Measurements from ENCODE around the gene WDR70. TPM values are rescaled to one million over a fixed set of nuclear protein-coding genes. Genes with fewer than 3 reads are reported as not detected.
"Not testable (repeated sequence)": the region's sequence is repeated elsewhere in the genome, so short reads cannot be mapped to it uniquely, and the experiment has no call there.

WDR70 gene
- total RNA-seq, 3 donors from 2014 or later (not counting 1 experiment from before 2014, with no cell fraction given): 36.3 to 47.0 (median 41.3) TPM

DNA sequence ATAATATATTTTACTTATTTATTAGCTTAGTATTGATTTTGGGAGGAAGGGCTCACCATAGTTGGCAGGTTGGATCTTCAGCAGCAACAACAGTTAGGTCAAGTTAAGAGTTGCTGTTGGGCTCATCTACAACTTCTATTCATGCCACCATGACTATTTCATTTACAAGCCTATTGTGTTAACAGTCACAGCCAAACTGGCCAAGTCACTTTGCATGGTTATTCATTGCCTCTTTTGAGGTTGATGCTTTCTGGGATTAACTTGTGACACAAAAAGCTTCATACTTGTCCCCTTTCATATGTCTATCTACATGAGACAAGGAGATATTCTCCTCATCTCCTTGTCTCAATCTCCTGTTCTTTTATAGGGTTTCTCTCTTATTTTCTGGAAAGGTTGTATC is 98.3 kb downstream of the WDR70 start:
- no peak overlapping the region for H3K27ac Mint-ChIP-seq
- no peaks in the 10 kb centered on the region for H3K27me3 Mint-ChIP-seq (ENCODE audit: low read depth in 2 of 2)
- intact Hi-C loops (cut with micrococcal nuclease): no loop called here
- no peak overlapping the region for H3K4me3 Mint-ChIP-seq
- H3K4me1 Mint-ChIP-seq: peaks cover 9 to 15% of the 10 kb centered on the region in 2 donors
- no peak overlapping the region for H3K4me3 ChIP-seq (ENCODE audit: low read length)
- DNase-seq: no peak
- no peaks in the 10 kb centered on the region for H3K9me3 ChIP-seq (ENCODE audit: control insufficient read depth, insufficient read depth, low read length)
- no peak overlapping the region for H3K27ac ChIP-seq (ENCODE audit: low read length)
- peaks cover 13% of the 10 kb centered on the region for H3K36me3 ChIP-seq (ENCODE audit: control insufficient read depth, insufficient read depth, low read length)
- no peaks in the 10 kb centered on the region for H3K27me3 ChIP-seq (ENCODE audit: control insufficient read depth, insufficient read depth, low read length)
- peaks cover 0 to 3% of the 10 kb centered on the region in 2 donors for H3K9me3 Mint-ChIP-seq
- TF ChIP-seq, protein P1, sequence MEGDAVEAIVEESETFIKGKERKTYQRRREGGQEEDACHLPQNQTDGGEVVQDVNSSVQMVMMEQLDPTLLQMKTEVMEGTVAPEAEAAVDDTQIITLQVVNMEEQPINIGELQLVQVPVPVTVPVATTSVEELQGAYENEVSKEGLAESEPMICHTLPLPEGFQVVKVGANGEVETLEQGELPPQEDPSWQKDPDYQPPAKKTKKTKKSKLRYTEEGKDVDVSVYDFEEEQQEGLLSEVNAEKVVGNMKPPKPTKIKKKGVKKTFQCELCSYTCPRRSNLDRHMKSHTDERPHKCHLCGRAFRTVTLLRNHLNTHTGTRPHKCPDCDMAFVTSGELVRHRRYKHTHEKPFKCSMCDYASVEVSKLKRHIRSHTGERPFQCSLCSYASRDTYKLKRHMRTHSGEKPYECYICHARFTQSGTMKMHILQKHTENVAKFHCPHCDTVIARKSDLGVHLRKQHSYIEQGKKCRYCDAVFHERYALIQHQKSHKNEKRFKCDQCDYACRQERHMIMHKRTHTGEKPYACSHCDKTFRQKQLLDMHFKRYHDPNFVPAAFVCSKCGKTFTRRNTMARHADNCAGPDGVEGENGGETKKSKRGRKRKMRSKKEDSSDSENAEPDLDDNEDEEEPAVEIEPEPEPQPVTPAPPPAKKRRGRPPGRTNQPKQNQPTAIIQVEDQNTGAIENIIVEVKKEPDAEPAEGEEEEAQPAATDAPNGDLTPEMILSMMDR (IDR thresholded peaks at IDR 0.05): no peak
- H3K36me3 Mint-ChIP-seq: peaks cover 19% of the 10 kb centered on the region
- ATAC-seq: no peak
- H3K4me1 ChIP-seq (ENCODE audit: control insufficient read depth, insufficient read depth, low read length): no peaks in the 10 kb centered on the region

DNA sequence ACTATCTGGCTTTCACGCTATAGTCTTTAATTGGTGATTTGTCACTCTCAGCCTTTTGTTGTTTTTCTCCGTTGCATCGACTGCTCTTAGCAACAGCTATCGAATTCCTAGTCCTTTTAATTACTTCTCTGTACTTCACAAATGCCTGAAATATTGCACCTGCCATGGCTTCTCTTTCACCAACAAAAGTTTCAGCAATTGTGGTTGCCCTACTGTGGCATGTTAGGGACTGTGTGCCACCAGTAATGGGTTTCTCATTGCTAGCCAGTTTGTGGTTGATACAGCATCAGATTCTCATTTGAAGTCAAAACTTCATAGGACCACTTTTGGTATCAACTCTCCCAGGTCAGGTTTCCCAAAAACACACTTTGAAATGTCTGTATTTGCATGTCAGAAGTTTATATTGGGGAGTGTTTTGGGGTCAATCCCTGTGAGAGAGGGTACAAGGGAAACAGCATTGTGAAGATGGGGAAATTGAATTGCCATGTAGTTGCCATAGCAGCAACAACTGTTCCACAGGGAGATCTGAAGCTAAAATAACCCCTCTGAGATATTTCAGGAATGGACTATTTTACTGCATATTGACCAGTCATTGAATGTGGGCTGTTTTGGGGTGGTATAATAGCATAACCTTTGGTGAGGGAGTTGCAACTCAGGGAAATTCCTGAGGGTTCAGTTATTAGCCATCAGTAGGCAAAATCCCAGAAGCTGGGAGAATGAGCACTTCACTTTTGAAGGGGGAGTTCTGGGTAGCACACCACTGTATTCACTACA is 99.2 kb downstream of the WDR70 start:
- H3K36me3 ChIP-seq (ENCODE audit: control insufficient read depth, insufficient read depth, low read length): peaks cover 14% of the 10 kb centered on the region
- no peaks in the 10 kb centered on the region for H3K9me3 ChIP-seq (ENCODE audit: control insufficient read depth, insufficient read depth, low read length)
- H3K4me3 ChIP-seq (ENCODE audit: low read length): no peak overlapping the region
- H3K27ac ChIP-seq (ENCODE audit: low read length): no peak overlapping the region
- Mint-ChIP-seq H3K4me3 (no peak overlapping the region), H3K9me3 (peaks cover 0 to 3% of the 10 kb centered on the region in 2 donors), H3K36me3 (peaks cover 19% of the 10 kb centered on the region), H3K4me1 (peaks cover 9 to 15% of the 10 kb centered on the region in 2 donors), H3K27ac (no peak overlapping the region), H3K27me3 (ENCODE audit: low read depth in 2 of 2) (no peaks in the 10 kb centered on the region)
- no peak for DNase-seq
- intact Hi-C loops (cut with micrococcal nuclease): no loop called here
- H3K4me1 ChIP-seq (ENCODE audit: control insufficient read depth, insufficient read depth, low read length): no peaks in the 10 kb centered on the region
- WGBS (ENCODE audit: insufficient coverage): 75% methylated on average over 4 of the region's 4 CpGs
- no peak for ATAC-seq
- H3K27me3 ChIP-seq (ENCODE audit: control insufficient read depth, insufficient read depth, low read length): no peaks in the 10 kb centered on the region
- TF ChIP-seq, protein P1 (IDR thresholded peaks at IDR 0.05): no peak

DNA sequence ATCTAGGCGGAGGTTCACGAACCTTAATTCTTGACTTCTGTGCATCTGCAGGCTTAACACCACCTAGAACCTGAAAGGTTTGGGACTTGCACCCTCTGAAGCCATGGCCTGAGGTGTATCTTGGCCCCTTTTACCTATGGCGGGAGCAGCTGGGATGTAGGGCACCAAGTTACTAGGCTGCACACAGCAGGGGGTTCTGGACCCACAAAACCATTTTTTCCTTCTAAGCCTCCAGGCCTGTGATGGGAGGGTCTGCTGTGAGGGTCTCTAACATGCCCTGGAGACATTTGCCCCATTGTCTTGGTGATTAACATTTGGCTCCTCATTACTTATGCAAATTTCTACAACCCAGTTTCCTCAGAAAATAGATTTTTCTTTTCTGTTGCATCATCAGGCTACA is 102.3 kb downstream of the WDR70 start:
- ATAC-seq; H3K27ac Mint-ChIP-seq; H3K27ac ChIP-seq (ENCODE audit: low read length); H3K4me3 ChIP-seq (ENCODE audit: low read length); DNase-seq; H3K4me1 ChIP-seq (ENCODE audit: control insufficient read depth, insufficient read depth, low read length); intact Hi-C loops (cut with micrococcal nuclease); H3K9me3 Mint-ChIP-seq; H3K27me3 ChIP-seq (ENCODE audit: control insufficient read depth, insufficient read depth, low read length); H3K27me3 Mint-ChIP-seq (ENCODE audit: low read depth in 2 of 2); H3K9me3 ChIP-seq (ENCODE audit: control insufficient read depth, insufficient read depth, low read length); H3K4me3 Mint-ChIP-seq: not testable (repeated sequence)
- H3K36me3 ChIP-seq (ENCODE audit: control insufficient read depth, insufficient read depth, low read length): peaks cover 14% of the 10 kb centered on the region
- WGBS (ENCODE audit: insufficient coverage): 93% methylated on average over 3 of the region's 3 CpGs
- peaks cover 9 to 15% of the 10 kb centered on the region in 2 donors for H3K4me1 Mint-ChIP-seq
- peaks cover 19% of the 10 kb centered on the region for H3K36me3 Mint-ChIP-seq

DNA sequence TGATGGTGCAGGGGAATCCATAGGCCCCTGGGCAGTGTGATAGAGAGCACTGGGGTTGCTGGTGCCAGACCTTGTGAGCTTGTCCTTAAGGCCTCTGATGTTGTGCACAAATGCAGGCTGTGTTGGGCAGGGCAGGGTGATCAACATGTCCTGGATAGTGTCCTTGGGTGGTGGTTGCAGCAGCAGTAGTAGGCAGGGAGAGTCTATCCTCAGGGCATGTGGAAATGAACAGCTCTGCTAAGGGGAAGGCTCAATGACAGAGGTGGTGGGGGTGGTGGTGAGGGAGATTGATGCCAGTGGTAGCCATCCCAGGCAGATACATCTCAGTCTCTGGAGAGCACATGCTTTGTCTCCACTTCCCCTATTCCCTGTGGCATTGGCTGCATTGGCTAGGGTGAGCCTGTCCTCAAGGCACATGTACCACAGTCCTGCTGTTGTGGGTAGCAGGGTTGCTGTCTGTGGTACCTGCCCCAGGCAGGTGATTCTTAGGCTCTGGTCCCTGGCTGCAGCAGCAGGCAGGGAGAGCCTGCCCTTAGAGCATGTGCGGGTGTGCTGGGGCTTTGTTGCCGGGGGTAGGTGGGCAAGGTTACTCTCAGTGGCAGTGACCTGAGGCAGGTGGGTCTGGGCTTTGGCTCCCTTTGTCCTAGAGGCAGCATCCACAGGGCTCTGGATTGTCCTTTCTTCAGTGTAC is 111.1 kb downstream of the WDR70 start:
- 98% methylated on average over 2 of the region's 2 CpGs for WGBS (ENCODE audit: insufficient coverage)
- intact Hi-C loops (cut with micrococcal nuclease): no loop called here

More for the DNA sequence above, 111.1 kb downstream of the WDR70 start:
- no peak for DNase-seq
- H3K27ac Mint-ChIP-seq: no peak overlapping the region
- Histone ChIP-seq H3K36me3 (ENCODE audit: control insufficient read depth, insufficient read depth, low read length) (no peaks in the 10 kb centered on the region), H3K4me3 (ENCODE audit: low read length) (no peak overlapping the region), H3K27ac (ENCODE audit: low read length) (no peak overlapping the region), H3K9me3 (ENCODE audit: control insufficient read depth, insufficient read depth, low read length) (no peaks in the 10 kb centered on the region), H3K4me1 (ENCODE audit: control insufficient read depth, insufficient read depth, low read length) (no peaks in the 10 kb centered on the region), H3K27me3 (ENCODE audit: control insufficient read depth, insufficient read depth, low read length) (no peaks in the 10 kb centered on the region)
- ATAC-seq: no peak
- peaks cover 0 to 8% of the 10 kb centered on the region in 2 donors for H3K9me3 Mint-ChIP-seq
- no peaks in the 10 kb centered on the region for H3K27me3 Mint-ChIP-seq (ENCODE audit: low read depth in 2 of 2)
- H3K4me1 Mint-ChIP-seq: peaks cover 13 to 17% of the 10 kb centered on the region in 2 donors
- H3K36me3 Mint-ChIP-seq: peaks cover 14% of the 10 kb centered on the region
- H3K4me3 Mint-ChIP-seq: no peak overlapping the region
- TF ChIP-seq, protein P1 (IDR thresholded peaks at IDR 0.05): no peak
